ENCODE results near the gene ZDHHC11.
"Not testable (repeated sequence)": the region's sequence is repeated elsewhere in the genome, so short reads cannot be mapped to it uniquely, and the experiment has no call there.

ZDHHC11 gene

DNA sequence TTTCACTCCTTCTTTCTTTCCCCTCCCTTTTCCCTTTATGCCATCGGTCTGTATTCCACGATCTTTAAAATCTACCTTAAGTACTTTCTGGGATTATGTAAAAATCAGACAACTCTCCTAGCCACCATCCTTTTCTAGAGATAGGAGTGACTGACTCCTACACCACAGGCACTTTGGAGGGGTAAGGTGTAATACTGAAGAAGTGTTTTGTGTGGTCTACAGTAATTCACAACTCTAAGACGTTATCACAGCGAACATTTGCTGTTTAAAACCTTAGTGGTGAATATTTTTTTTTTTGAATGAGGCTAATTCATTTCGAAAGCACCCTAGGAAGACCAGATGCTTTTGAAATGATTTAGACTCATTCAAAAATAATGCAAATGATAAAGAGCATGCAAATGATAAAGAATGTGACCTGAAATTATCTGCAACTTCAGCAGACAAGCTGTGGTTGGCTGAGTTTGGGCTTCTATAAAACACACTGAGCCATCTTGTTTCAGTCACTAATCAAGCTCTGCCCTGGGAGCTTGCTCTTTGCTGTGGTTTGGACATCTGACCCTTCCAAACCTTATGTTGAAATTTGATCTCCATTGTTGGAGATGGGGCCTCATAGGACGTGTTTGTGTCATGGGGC is 52.2 kb downstream of the ZDHHC11 start:
- H3K27ac ChIP-seq (ENCODE audit: low read depth, low read length); H3K4me3 ChIP-seq (ENCODE audit: low read length); H3K36me3 ChIP-seq (ENCODE audit: control insufficient read depth, low read length); H4K20me1 ChIP-seq (ENCODE audit: control insufficient read depth, insufficient read depth, low read depth, low read length); H3K4me1 ChIP-seq (ENCODE audit: control insufficient read depth, low read length); H3F3A ChIP-seq (ENCODE audit: control insufficient read depth, insufficient read depth); H3K9me3 ChIP-seq (ENCODE audit: control insufficient read depth, insufficient read depth, low read length); H3K9me2 ChIP-seq (replicated peaks; ENCODE audit: control insufficient read depth, low read length); H3K27me3 ChIP-seq (ENCODE audit: control insufficient read depth, low read length); H3K4me2 ChIP-seq (ENCODE audit: low read length); H3K79me2 ChIP-seq (ENCODE audit: control insufficient read depth, low read length): not testable (repeated sequence)

- H3F3A ChIP-seq (ENCODE audit: control insufficient read depth, insufficient read depth); H3K36me3 ChIP-seq (ENCODE audit: control insufficient read depth, low read length); H3K79me2 ChIP-seq (ENCODE audit: control insufficient read depth, low read length); H3K9me2 ChIP-seq (replicated peaks; ENCODE audit: control insufficient read depth, low read length); H3K27ac ChIP-seq (ENCODE audit: low read depth, low read length); H3K9me3 ChIP-seq (ENCODE audit: control insufficient read depth, insufficient read depth, low read length); H3K4me3 ChIP-seq (ENCODE audit: low read length); H3K27me3 ChIP-seq (ENCODE audit: control insufficient read depth, low read length); H3K4me2 ChIP-seq (ENCODE audit: low read length); H4K20me1 ChIP-seq (ENCODE audit: control insufficient read depth, insufficient read depth, low read depth, low read length); H3K4me1 ChIP-seq (ENCODE audit: control insufficient read depth, low read length): not testable (repeated sequence)
Observed at GRCh38 chr5:797986-798385, 52.8 kb downstream of the ZDHHC11 start.

DNA sequence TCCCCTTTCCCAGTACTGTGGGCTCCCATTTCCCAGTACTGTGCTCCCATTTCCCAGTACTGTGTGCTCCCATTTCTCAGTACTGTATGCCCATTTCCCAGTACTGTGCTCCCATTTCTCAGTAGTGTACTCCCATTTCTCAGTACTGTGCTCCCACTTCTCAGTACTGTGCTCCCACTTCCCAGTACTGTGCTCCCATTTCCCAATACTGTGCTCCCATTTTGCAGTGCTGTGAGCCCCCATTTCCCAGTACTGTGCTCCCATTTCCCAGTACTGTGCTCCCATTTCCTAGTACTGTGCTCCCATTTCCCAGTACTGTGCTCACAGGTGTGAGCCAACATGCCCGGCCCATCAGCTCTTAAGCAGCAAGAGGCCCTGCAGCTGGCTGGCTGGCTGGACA is 54.9 kb downstream of the ZDHHC11 start:
- H3F3A ChIP-seq (ENCODE audit: control insufficient read depth, insufficient read depth); H3K9me2 ChIP-seq (replicated peaks; ENCODE audit: control insufficient read depth, low read length); H4K20me1 ChIP-seq (ENCODE audit: control insufficient read depth, insufficient read depth, low read depth, low read length); H3K4me3 ChIP-seq (ENCODE audit: low read length); H3K36me3 ChIP-seq (ENCODE audit: control insufficient read depth, low read length); H3K9me3 ChIP-seq (ENCODE audit: control insufficient read depth, insufficient read depth, low read length); H3K4me2 ChIP-seq (ENCODE audit: low read length); H3K4me1 ChIP-seq (ENCODE audit: control insufficient read depth, low read length); H3K27me3 ChIP-seq (ENCODE audit: control insufficient read depth, low read length); H3K79me2 ChIP-seq (ENCODE audit: control insufficient read depth, low read length); H3K27ac ChIP-seq (ENCODE audit: low read depth, low read length): not testable (repeated sequence)

GRCh38 chr5:794948-795347 is 55.8 kb downstream of the ZDHHC11 start:
- not testable (repeated sequence) for H3K4me3 ChIP-seq (ENCODE audit: low read length); H3K27ac ChIP-seq (ENCODE audit: low read depth, low read length); H3K9me2 ChIP-seq (replicated peaks; ENCODE audit: control insufficient read depth, low read length); H4K20me1 ChIP-seq (ENCODE audit: control insufficient read depth, insufficient read depth, low read depth, low read length); H3K4me2 ChIP-seq (ENCODE audit: low read length); H3K27me3 ChIP-seq (ENCODE audit: control insufficient read depth, low read length); H3K79me2 ChIP-seq (ENCODE audit: control insufficient read depth, low read length); H3F3A ChIP-seq (ENCODE audit: control insufficient read depth, insufficient read depth); H3K4me1 ChIP-seq (ENCODE audit: control insufficient read depth, low read length); H3K36me3 ChIP-seq (ENCODE audit: control insufficient read depth, low read length); H3K9me3 ChIP-seq (ENCODE audit: control insufficient read depth, insufficient read depth, low read length)

DNA sequence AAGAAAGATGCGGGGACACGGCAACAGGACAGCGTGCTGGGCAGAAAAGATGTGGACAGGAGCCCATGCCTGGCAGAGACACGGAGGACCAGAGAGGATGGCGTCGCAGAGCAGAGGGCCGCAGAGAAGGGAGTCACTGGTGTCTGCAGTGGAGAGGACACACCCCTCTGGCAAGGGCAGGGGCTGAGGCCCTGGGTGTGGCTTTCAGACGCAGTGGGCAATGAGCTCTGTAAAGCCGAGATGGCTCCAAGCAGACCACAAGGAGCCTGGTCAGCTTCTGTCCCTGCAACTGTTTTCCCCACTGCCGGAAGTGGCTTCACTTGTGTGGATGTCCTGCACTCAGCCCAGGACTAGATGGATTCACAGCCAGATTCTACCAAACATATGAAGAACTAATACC is 62.1 kb downstream of the ZDHHC11 start:
- not testable (repeated sequence) for H3K4me3 ChIP-seq (ENCODE audit: low read length); H3K9me2 ChIP-seq (replicated peaks; ENCODE audit: control insufficient read depth, low read length); H3K36me3 ChIP-seq (ENCODE audit: control insufficient read depth, low read length); H3F3A ChIP-seq (ENCODE audit: control insufficient read depth, insufficient read depth); H3K4me1 ChIP-seq (ENCODE audit: control insufficient read depth, low read length); H3K4me2 ChIP-seq (ENCODE audit: low read length); H3K27ac ChIP-seq (ENCODE audit: low read depth, low read length); H3K9me3 ChIP-seq (ENCODE audit: control insufficient read depth, insufficient read depth, low read length); H4K20me1 ChIP-seq (ENCODE audit: control insufficient read depth, insufficient read depth, low read depth, low read length); H3K79me2 ChIP-seq (ENCODE audit: control insufficient read depth, low read length)
- H3K27me3 ChIP-seq (ENCODE audit: control insufficient read depth, low read length), result peaks cover 10% of the 10 kb centered on the region

GRCh38 chr5:787857-788233 is 62.9 kb downstream of the ZDHHC11 start:
- not testable (repeated sequence) for H3K4me3 ChIP-seq (ENCODE audit: low read length); H3K4me2 ChIP-seq (ENCODE audit: low read length); H3K9me3 ChIP-seq (ENCODE audit: control insufficient read depth, insufficient read depth, low read length); H3F3A ChIP-seq (ENCODE audit: control insufficient read depth, insufficient read depth); H3K27ac ChIP-seq (ENCODE audit: low read depth, low read length); H3K79me2 ChIP-seq (ENCODE audit: control insufficient read depth, low read length); H3K9me2 ChIP-seq (replicated peaks; ENCODE audit: control insufficient read depth, low read length); H4K20me1 ChIP-seq (ENCODE audit: control insufficient read depth, insufficient read depth, low read depth, low read length); H3K36me3 ChIP-seq (ENCODE audit: control insufficient read depth, low read length); H3K4me1 ChIP-seq (ENCODE audit: control insufficient read depth, low read length)
- H3K27me3 ChIP-seq (ENCODE audit: control insufficient read depth, low read length), result peaks cover 11% of the 10 kb centered on the region

DNA sequence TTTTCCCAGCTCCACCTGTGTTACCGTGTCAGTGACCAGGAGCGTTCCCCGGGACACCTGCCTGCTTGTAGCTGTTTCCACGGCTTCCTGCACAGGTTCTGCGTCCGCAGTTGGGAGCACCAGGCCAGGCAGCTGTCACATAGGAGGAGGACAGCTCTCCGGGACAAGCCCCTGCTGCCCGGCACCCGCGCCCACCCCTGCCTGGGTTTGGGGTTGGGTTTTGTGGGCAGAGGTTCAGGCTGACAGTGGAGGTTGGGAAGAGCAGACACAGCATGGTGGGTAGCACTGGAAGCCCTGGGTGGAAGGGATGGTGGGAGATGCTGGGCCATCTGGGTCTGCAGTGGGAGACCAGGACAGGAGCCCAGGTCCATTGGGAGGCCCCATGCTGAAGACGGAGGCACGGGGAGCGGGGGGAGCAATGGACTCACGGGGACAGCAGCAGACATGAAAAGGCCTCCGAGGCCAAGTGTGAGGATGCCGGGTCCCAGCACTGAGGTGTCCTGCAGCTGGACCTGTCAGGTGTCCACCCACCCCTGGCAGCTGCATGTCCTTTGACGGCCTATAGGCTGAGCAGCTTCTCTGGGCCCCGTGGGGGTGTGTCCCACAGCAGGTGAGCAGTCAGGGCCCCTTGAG is 63.4 kb downstream of the ZDHHC11 start:
- H4K20me1 ChIP-seq (ENCODE audit: control insufficient read depth, insufficient read depth, low read depth, low read length); H3K9me3 ChIP-seq (ENCODE audit: control insufficient read depth, insufficient read depth, low read length); H3K79me2 ChIP-seq (ENCODE audit: control insufficient read depth, low read length); H3F3A ChIP-seq (ENCODE audit: control insufficient read depth, insufficient read depth); H3K4me1 ChIP-seq (ENCODE audit: control insufficient read depth, low read length); H3K27ac ChIP-seq (ENCODE audit: low read depth, low read length); H3K36me3 ChIP-seq (ENCODE audit: control insufficient read depth, low read length); H3K9me2 ChIP-seq (replicated peaks; ENCODE audit: control insufficient read depth, low read length); H3K4me2 ChIP-seq (ENCODE audit: low read length); H3K4me3 ChIP-seq (ENCODE audit: low read length): not testable (repeated sequence)
- H3K27me3 ChIP-seq (ENCODE audit: control insufficient read depth, low read length), result peaks cover 11% of the 10 kb centered on the region

DNA sequence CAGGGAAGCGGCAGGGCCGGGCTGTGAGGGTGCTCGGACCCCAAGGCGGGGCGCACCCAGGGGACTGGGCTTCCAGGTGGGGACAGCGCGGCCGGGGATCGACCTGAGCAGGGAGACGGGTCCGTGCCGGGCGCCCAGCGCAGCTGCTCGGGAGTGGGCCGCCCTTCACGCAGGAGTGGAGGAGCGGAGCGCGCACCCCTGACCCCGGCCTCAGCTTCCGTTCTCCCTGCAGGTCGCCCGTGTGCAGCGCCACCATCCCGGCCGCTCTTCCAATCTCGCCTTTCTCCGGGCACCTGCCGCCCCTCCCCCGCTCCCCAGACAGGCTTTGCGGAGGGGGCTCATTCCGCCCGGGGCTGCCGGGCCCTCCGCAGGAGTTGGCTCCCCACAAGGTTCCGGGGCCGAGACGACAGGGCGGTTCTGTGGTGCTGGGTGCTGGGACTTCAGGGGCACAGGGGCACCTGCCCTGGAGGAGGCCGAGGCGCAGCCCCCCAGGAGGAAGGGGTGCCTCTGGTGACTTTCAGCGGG is 65.5 kb downstream of the ZDHHC11 start:
- Histone ChIP-seq H3K4me2 (ENCODE audit: low read length) (peak overlapping the region; percentile 68), H3K27me3 (ENCODE audit: control insufficient read depth, low read length) (peaks cover 11% of the 10 kb centered on the region), H3K4me3 (ENCODE audit: low read length) (peak overlapping the region; percentile 70)
- not testable (repeated sequence) for H3K79me2 ChIP-seq (ENCODE audit: control insufficient read depth, low read length); H3K9me3 ChIP-seq (ENCODE audit: control insufficient read depth, insufficient read depth, low read length); H3K27ac ChIP-seq (ENCODE audit: low read depth, low read length); H3K36me3 ChIP-seq (ENCODE audit: control insufficient read depth, low read length); H3K9me2 ChIP-seq (replicated peaks; ENCODE audit: control insufficient read depth, low read length); H3K4me1 ChIP-seq (ENCODE audit: control insufficient read depth, low read length); H4K20me1 ChIP-seq (ENCODE audit: control insufficient read depth, insufficient read depth, low read depth, low read length); H3F3A ChIP-seq (ENCODE audit: control insufficient read depth, insufficient read depth)

Data from DOHH2 (cell line).